Activated CD4-positive, alpha-beta T cell treated with anti-CD3 and anti-CD28 coated beads, Interleukin-2, amount 50 U/mL, for 4 hours (primary cell): ENCODE data around the gene DIP2C.

ENCODE experiments used
- DNase-seq, 2 experiments: peaks; one replicate each; pipeline ENCODE4 v3.0.0-alpha.2; 2020

DIP2C gene

DNA sequence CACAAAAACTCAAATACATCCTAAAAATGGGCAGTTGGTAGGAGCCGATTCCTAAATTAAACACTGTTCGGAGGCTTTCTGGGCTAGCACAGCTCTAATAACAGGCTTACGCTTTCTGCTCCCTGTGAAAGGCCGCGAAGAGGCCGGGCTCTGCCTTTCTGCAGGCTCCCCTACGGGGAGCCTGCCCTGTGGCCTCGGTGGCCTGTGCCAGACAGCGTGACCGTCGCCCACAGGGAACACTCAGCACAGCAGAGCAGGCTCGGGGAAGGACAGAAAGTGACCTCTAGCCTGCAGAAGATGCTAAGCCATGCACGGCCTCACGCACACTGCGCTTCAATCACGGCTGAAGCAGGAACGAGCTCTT, 64.2 kb downstream of the DIP2C start:
- DNase-seq, result no peak

DNA sequence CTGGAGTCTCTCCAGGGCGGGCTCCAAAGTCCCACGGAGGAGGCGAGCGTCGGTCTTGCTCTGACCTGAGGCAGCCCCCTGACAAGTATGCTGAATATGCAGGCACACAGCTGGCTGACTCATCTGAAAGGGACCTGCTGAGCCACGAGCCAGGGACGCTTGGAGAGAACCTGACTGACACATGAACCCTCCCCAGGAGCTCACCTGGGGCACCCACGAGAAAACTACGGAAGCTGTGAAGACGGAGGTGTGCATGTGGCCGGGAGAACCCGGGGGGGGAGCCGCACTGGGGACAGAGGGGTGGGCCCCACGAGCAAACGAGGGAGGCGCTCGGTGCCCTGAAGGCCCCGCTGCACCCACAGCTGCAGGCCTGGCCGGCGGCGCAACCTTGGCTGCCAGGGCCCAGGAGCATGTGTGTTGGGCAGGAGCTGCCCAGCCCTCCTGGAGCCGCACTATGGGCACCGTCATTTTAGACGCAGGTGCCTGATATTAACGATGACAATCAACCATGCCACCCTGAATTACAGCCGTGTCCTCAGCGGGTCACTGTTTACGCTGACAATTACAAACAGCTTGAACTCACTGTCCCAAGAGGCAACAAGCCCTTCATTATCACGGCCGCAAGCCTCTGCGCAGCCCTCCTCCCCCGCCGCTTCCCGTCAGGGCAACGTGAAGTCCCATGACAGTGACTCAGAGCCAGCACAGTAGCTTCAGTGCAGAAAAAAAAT, 64.7 kb downstream of the DIP2C start:
- no peak for DNase-seq

DNA sequence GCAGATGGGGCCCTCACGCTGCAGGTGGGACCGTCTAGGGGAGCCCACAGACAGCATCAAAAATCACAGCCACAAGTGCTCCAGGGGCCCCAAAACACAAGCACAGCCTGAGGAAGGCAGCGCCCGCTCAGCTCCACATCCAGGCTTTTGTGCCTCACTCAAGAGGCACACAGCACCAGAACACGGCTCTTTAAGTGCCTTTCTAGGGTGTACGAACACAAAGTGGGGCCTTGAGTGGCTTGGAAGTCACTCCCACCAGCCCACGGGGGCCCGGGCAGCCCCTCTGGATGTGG, 65.2 kb downstream of the DIP2C start:
- no peak for DNase-seq

DNA sequence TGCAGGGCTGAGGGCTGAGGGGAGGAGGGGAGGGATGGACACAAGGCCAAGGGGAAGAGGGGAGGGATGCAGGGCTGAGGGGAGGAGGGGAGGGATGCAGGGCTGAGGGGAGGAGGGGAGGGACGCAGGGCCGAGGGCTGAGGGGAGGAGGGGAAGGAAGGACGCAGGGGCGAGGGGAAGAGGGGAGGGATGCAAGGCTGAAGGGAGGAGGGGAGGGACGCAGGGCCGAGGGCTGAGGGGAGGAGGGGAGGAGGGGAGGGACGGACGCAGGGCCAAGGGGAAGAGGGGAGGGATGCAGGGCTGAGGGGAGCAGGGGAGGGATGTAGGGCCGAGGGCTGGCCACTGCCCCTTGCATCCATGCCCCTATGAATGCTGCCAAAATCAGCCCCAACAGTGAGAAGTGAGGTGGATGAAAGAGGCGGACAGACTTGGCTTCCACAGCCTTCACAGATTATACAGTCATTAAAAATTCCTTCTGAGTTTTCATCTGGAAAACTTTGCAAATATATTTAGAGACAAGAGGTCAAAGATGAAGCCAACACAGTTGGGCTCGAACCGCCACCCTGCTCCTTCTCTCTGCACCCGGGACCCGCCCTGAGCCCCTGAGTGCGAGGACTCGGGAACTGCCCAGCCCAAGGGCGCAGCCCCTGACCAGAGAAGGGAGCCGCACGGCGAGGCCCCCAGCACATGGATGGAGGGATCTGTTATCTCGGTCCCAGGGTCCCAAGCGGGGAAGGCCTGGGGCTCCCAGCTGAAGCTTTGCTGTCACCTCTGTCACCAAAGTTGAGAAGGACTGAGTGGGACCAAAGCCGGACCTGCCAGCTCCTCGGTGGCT, 65.8 kb downstream of the DIP2C start:
- DNase-seq, result no peak

DNA sequence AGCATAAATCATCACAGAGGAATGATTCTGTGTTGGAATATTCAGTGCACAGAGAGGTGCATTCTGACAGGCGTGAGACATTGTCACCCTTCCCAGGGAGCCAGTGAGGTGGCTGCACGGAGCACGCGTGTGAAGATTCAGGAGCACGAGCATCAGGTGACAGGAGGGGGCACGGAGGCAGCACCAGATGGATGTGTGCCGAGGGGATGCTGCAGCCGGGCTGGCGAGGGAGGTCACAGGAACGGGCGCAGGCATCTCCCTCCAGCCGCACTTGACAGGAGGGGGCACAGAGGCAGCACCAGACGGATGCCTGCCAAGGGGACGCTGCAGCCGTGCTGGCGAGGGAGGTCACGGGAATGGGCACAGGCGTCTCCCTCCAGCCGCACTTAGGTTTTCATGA, 66.5 kb downstream of the DIP2C start:
- no peak for DNase-seq

DNA sequence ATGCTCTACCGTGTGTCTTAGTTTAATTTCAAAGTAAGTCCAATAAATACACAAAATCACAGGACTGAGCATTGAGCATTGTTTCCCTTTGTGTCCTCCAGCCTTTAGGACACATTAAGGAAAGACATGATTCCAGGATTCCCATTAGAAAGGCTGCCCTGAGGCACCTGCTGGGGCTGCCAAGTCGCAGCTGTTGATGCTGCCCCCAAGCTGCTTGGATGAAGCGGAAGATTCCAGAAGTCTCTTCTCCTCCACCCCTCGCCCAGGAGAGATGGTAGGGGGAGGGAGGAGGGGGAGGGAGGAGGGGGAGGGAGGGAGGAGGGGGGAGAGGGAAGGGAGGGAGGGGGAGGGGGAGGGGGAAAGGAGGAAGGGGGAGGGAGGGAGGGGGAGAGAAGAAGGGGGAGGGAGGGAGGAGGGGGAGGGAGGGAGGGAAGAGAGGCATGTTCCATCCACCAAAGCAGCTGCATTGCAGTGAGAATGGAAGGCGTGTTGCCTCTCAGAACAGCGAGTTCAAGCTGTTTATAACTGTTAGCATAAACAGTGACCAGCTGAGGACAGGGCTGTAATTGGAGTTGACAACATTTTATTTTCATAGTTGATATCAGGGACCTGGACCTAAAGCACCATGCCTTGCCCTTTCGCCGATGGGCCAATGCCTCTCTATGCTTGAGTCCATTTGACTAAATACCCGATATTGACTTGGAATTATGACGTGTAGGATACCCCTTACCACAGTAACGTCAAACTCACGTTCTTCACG, 67.3 kb downstream of the DIP2C start:
- DNase-seq, result no peak

DNA sequence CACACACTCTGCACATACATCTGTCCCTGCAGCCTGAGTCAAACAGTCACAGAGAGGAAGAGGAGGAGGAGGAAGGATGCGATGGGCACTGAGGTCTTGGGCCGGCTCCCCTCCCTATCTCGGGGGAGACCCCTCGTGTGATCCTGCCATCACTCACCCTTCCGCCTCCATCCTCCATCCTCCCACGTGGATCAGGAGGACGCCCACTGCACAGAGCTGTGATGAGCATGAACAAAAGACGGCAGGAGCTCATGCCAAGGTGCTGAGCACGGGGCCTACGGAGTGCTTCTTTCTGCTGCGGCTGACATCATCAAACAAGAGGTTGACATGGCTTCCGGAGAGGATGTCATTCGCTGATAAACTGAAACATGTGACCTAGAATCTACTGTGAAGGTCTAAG, 68.0 kb downstream of the DIP2C start:
- DNase-seq, result no peak

DNA sequence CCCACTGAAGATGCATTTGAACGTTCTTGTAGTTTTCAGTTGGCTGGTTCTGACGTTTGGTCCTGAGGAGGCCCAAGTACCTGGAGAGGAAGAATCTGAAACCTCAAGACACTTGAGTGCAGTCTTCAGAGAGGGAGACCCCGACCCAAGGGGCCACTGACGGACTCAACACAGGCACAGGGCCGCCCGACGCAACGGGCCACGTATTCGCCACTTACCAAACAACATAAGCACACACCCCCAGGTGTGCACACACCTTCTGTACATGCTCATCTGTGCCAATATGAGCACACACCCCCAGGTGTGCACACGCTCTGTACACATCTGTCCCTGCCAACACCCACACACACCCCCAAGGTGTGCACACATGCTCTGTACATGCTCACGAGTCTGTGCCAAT, 68.5 kb downstream of the DIP2C start:
- no peak for DNase-seq

DNA sequence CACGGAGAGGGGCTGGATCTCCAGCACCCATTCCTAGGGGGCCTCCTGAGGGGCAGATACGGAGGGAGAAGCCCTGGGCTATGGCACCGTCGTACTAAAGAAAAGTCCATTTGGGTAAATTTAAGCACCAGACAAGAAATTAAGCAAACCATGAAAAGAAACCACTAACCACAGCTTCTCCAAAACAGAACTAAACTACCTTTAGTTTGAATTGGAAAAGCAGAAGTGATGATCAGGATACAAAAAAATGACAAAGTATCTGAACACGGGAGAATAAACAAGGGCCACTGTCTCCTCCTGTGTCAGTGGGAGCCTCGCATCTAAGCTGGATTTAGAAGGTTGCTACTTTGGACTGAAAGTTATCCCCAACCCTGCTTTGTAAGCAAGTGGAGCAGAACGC, 69.1 kb downstream of the DIP2C start:
- DNase-seq, result no peak

DNA sequence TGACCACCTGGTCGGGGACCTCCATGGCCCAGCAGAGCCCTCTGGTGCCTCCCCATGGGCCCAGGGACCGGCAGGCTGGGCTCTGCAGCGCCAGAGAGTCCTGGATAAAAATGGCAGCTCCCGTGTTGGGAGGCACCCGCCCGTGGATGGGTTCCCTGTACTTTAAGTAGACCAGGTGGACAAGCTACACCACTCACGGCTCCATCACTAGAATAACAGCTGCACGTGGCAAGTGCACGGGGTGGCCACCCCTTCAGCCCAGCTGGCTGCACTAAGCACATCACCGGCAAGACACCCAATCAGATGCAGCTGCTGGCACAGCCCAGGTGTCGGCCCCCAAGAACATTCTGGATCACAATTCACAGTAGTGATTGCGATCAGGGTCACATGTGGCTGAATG, 69.8 kb downstream of the DIP2C start:
- no peak for DNase-seq

DNA sequence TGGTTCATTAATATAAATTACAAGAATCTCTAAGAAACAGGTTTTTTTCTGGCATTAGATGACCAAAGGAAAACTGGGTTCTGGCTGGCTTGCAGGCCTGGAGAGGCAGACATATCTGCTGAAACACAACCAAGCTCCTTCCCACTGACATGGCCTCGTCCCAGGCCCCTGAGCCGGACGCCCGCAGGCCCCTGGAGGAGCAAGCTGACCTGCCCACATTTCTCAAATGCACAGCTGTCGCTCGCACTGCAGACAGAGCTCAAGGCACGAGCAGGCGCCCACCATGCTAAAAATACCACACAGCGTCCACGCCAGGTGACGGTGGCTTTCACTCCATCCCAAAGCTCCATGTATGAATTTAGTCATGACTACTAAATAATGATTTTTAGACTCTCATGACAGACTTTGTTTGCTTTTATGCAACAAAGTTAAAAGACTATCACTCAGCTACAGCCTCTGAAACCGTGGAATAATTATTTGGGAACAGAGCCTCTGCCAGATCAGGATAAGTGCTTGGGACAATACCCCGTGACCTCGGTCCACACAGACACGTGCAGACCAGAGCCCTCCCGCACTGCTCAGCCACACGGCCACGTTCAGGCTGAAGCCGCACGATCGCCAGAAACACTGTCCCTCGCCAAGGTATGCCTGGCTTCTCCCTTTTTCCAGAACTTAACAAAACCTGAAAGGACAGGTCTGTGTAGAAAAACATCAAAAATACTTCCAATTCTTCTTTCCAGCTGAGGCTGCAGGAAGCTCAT, 71.1 kb downstream of the DIP2C start:
- no peak for DNase-seq

DNA sequence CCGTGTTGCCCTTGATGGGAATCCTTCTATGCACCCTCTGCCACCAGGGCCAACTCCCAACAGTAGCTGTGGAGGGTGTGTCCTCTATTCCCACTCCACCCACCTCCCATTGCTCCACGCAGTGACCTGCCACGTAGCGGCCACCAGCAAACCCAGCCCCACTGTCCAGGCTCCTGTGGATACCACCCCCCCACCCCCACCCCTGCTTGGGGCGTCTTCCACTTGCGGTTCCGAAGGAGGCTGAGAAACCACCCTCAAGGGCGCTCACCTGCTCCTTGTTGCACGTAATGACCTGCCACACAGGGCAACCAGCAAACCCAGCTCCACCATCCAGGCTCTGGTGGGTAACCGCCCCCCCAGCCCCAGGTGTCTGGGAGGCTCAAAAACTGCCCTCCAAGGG, 72.0 kb downstream of the DIP2C start:
- DNase-seq, result no peak

DNA sequence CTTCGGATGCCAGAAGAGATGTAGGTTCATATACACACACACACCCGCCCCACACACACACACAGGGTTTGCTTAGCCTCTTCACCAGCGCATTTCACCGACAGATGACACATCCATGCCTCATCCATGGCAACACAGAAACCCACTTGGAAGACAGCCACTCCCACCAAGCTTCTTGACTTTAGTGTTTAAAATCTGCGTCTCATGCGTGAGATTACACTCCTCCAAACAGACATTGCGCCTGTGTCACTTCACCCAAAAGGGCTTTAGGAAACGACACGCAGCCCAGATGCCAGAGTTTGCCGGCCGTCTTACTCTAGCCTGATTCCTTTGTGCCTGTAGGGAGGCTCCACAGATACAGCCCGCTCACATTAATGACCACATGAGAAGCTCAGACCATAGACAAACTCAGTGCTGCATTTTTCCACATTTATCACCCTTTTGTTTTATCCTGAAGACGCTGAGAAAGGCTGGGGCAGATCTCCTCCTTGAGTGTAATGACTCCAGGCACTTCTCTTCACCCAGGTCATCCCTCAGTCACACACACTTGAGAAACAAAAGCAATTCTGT, 73.8 kb downstream of the DIP2C start:
- DNase-seq, result no peak

DNA sequence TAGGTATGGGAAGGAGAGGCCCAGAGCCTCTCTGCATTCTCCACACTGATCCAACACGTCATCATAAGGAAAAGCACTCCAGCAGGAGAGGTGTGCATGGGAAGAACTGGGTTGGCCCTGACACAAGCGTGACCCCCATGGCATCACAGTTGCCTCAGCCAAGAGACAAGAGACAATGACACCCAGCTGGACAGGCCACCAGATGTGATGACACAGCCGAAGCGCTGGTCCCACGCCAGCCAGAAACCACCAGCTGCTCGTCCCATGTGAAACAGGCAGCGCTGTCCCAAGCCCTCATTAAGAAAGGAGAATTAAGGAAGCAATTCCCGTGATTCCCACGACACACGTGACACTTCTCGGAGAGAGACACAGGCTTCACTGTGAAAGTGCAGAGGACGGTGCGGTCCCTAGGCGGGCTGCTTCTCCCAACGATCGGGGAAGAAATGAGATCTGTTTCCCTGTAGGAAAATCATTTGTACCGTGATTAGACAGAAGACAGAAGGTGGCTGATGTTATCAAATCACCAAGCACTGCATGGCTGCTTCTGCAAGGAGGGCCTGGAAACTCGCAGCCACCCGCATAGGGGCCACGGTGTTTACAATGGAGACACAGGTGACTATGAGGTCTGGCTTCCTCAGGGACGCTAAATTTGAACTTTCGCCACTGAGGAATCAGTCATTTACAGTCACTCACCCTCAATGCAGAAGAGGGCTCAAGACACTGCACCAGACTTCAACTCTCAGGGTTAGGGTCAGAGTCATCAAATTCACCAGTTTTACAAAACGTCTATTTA, 74.5 kb downstream of the DIP2C start:
- no peak for DNase-seq

DNA sequence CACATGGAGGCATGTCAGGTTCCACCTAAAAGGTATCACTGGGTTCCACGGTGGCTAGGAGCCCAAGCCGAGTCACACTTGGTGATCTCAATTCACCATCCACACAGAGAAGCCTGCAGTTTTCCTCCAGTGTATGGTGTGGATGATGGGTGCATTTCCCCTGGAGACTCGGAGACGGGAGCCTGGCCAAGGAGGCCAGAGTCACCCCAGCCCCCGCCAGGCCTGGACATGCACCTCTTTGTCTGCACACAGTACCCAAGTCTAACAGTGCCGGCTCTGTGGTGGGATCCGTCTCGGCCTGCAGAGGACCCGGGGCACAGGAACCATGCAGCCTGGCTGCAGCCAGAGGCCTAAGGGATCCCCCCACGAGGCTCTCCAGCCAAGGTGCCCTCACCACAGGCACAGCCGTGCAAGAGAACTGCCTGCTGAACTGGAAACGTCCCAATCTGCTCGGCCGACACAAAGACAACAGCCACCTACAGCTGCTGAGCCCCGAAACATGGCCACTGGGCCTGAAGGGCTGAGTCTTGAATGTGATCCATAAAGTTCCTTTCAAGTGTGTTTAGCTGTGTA, 75.2 kb downstream of the DIP2C start:
- DNase-seq, result no peak

DNA sequence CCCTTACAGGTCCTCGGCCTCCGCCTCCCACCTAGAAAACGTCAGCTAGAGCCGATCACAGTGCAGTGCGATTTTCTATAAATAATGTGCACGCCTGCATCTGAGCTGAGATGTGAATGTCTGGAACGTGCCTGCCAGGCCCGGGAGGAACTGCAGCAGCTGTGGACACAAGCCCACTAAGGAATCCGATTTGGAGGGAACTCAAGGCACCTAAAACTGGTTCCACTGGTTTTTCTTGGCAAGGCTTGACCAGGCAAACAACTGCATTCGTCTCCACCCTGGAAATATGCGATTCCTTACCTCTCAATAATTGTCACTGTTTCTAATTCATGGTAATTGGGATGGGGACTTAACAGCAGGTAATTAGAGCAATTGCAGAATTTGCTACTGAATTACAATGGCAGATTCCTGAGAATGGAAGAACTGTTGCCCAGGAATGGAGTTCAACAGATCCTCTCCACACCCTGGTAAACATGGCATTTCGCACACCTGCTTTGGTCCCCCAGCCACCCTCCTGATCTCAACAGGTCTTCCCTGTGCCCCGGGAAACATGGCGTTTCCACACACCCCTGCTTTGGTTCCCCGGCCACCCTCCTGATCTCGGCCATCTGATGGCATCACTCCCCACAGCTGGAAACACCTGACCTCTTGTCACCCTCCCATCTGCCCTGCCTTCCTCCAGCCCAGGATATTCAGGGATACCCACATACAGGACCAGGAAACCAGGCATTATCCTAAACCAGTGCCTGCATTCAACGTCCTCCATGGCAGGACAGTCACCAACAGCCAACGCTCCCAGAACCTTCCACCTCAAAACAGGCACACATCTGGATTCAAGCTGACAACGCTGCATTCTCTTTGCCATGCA, 76.0 kb downstream of the DIP2C start:
- DNase-seq, result no peak

DNA sequence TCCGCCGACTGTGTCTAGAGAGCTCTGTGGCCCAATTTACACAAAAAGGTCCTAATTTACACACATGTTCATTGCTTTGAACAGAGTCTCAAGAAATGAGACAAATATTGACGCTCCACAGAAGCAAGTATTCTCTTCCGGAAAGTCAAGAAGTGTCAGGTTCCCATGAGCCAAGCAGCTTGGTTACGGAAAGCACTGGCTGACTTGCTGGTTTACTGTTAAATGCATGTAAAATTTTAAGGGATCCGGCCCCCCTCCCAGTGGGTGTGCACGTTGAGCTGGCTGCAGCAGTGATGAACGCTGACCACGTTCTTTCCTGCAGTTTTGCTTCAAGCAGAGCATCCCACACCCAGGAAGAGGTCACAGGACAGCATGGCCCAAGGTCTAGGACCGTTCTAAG, 76.8 kb downstream of the DIP2C start:
- DNase-seq, result no peak

DNA sequence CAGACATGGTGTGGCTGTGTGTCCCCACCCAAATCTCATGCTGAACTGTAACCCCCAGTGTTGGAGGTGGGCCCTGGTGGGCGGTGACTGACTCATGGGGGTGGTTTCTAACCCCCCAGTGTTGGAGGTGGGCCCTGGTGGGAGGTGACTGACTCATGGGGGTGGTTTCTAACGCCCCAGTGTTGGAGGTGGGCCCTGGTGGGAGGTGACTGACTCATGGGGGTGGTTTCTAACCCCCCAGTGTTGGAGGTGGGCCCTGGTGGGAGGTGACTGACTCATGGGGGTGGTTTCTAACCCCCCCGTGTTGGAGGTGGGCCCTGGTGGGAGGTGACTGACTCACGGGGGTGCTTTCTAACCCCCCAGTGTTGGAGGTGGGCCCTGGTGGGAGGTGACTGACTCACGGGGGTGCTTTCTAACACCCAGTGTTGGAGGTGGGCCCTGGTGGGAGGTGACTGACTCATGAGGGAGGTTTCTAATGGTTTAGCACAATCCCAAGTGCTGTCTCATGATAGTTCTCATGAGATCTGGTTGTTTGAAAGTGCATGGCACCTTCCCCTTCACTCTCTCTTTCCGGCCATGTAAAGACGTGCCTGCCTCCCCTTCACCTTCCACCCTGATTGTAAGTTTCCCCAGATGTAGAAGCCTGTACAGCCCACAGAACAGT, 78.7 kb downstream of the DIP2C start:
- DNase-seq, result peak; percentile 23 to 31

DNA sequence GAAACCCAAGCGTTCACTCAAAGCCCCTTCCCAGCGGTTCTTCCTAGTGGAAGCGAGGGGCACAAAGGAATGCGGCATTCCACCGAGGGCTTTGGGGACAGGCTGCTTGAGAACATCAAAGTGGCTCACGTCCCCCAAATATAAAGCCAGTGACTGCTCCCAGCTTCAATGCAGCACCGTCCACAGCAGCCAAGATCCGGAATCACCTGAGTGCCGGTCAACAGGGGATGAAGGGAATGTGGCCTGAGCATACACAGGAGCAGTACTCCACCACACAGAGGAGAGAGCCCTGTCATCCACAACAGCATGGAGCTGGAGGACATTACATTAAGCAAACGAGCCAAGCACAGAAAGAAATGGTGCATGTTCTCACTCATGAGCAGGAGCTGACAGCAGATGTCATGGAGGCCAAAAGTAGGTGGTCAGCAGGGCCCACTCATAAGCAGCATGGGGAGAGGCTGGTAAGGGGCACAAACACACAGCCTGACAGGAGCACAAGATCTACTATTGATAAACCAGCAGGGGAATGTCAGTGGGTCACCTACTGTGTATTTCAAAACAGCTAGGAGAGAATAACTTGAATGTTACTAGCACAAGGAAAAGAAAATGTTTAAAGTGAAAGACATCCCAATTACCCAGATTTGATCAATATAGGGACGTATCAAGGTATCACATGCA, 79.5 kb downstream of the DIP2C start:
- no peak for DNase-seq

DNA sequence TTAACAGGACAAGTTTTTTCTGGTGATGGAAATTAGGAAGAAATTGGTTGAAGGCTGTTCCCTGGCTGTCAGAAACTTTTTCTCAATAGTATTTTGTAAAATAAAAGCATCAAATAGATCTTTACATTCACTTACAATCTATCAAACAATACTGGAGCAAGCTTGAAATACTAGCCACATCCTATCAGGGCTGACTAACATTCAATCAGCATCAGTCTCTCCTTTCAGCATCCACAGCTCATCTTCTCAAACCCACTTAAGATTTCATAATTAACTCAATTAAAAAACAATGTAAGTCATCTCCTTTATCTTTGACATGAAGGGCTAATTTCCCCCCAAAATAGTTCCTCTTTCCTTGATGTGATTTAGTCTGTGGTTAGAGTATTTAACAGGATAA, 80.2 kb downstream of the DIP2C start:
- no peak for DNase-seq
